K562 (cell line): ENCODE data around the gene MASP1. TPM values are rescaled to one million over a fixed set of nuclear protein-coding genes. Genes with fewer than 3 reads are reported as not detected.

Experiments
- ATAC-seq: fragments of 200-7000 bp; cut with Tn5 transposase; 3 replicates; pipeline ENCODE4 v1.9.1; 2020; ENCODE audit warnings: moderate library complexity
- BruUV-seq: library from RNA; stranded (reverse); fragments of 400-500 nt; replicated peaks from 2 replicates; lab custom pipeline; 2021; lab: Mats Ljungman, UMichigan
- CTCF ChIA-PET: fragments of 300-600 bp; formaldehyde crosslinking; extraction: SDS; loops from one replicate; lab custom pipeline; 2021; ENCODE audit warnings: low intra/inter-chr PET ratio; lab: Yijun Ruan, JAX
- POLR2A ChIA-PET: fragments of 300-600, 350-650 bp; sonication (Branson Sonifier 250); formaldehyde crosslinking; extraction: SDS; loops from one replicate; lab custom pipeline; 2021; ENCODE audit warnings: antibody characterized with exemption, inconsistent platforms; lab: Yijun Ruan, JAX
- DNase-seq, 4 experiments: peaks; one replicate each; pipeline versions ENCODE4 v3.0.0 to v3.0.0-alpha.2; 2011 to 2018; ENCODE audit warnings: low spot score in 3 of 4, mixed read lengths in 3 of 4; ENCODE audit errors: extremely low read depth in 1 of 4
- FAIRE-seq: peaks from 2 replicates; lab custom pipeline; 2011; peaks lifted over from hg19 to GRCh38; lab: Jason Lieb, UNC
- H2AFZ ChIP-seq: 2 replicates; pipeline ENCODE4 v1.6.0; 2011; ENCODE audit warnings: low read depth, low read length, control low read depth, inconsistent platforms
- H3K27ac ChIP-seq: fragments of 200-600 bp; 3 replicates; pipeline ENCODE4 v1.8.0; 2011; ENCODE audit warnings: low read depth, mild to moderate bottlenecking, control low read depth, inconsistent platforms, low read length, moderate library complexity, mixed read lengths; ENCODE audit errors: extremely low read depth
- H3K27me3 ChIP-seq, 2 experiments: fragments of 300-600 bp in 1 of 2; 2 replicates in 1 of 2; 3 replicates in 1 of 2; pipeline versions ENCODE4 v1.6.0 to v1.8.0; 2011; ENCODE audit warnings: inconsistent platforms in 2 of 2, low read length in 2 of 2, mild to moderate bottlenecking in 1 of 2, mixed read lengths in 1 of 2, moderate library complexity in 1 of 2; ENCODE audit not compliant: control insufficient read depth in 2 of 2, insufficient read depth in 2 of 2
- H3K36me3 ChIP-seq: fragments of 300-600 bp; 3 replicates; pipeline ENCODE4 v1.8.0; 2011; ENCODE audit warnings: mild to moderate bottlenecking, low read length, inconsistent platforms; ENCODE audit not compliant: control insufficient read depth, insufficient read depth
- H3K4me1 ChIP-seq, 2 experiments: fragments of 200-600 bp in 1 of 2; replicated peaks in 1 of 2; 2 replicates in 1 of 2; 3 replicates in 1 of 2; pipeline versions ENCODE4 v1.5.1 to v1.8.0; 2011; ENCODE audit warnings: inconsistent platforms in 2 of 2, low read length in 2 of 2, mild to moderate bottlenecking in 1 of 2, mixed read lengths in 1 of 2, moderate library complexity in 1 of 2; ENCODE audit not compliant: control insufficient read depth in 2 of 2, insufficient read depth in 2 of 2
- H3K4me2 ChIP-seq: 2 replicates; pipeline ENCODE4 v1.6.1; 2011; ENCODE audit warnings: low read length, control low read depth, inconsistent platforms, mixed read lengths; ENCODE audit not compliant: insufficient read depth
- H3K4me3 ChIP-seq: fragments of 200-600 bp; sonication (generic), shearing (Covaris generic); 2 replicates; pipeline ENCODE4 v1.5.1; 2016; ENCODE audit warnings: control low read depth, inconsistent platforms
- H3K79me2 ChIP-seq: fragments of 200-600 bp; 3 replicates; pipeline ENCODE4 v1.8.0; 2011; ENCODE audit warnings: low read length, inconsistent platforms; ENCODE audit not compliant: control insufficient read depth, insufficient read depth
- H3K9ac ChIP-seq, 2 experiments: 2 replicates each; pipeline versions ENCODE4 v1.6.0 to v1.6.1; 2011; ENCODE audit warnings: low read depth in 2 of 2, low read length in 2 of 2, control low read depth in 1 of 2, inconsistent platforms in 1 of 2, mild to moderate bottlenecking in 1 of 2, mixed read lengths in 1 of 2; ENCODE audit not compliant: insufficient read depth in 1 of 2
- H3K9me1 ChIP-seq: one replicate; pipeline ENCODE4 v1.6.0; 2011; ENCODE audit warnings: inconsistent platforms, mild to moderate bottlenecking, low read length, moderate library complexity; ENCODE audit not compliant: control insufficient read depth, insufficient read depth
- H3K9me3 ChIP-seq: replicated peaks from 2 replicates; pipeline ENCODE4 v1.5.1; 2011; ENCODE audit warnings: low read depth, low read length, inconsistent platforms; ENCODE audit not compliant: control insufficient read depth, insufficient read depth
- H4K20me1 ChIP-seq: replicated peaks from 2 replicates; pipeline ENCODE4 v1.6.1; 2011; ENCODE audit warnings: low read length, inconsistent platforms, mixed read lengths; ENCODE audit not compliant: control insufficient read depth, insufficient read depth
- DNMT1 ChIP-seq: fragments of 450-650 bp; IDR thresholded peaks from 2 replicates; pipeline ENCODE4 v1.6.1; 2016; ENCODE audit warnings: antibody characterized with exemption, mild to moderate bottlenecking
- GATA2 ChIP-seq: sonication (generic); formaldehyde crosslinking; IDR thresholded peaks from 2 replicates; pipeline ENCODE4 v1.4.0; 2020; ENCODE audit warnings: mild to moderate bottlenecking, missing genetic modification reagents
- HDAC8 ChIP-seq: fragments of 450-650 bp; IDR thresholded peaks from 2 replicates; pipeline ENCODE4 v1.6.1; 2016; ENCODE audit warnings: mild to moderate bottlenecking, missing genetic modification characterization, moderate library complexity, missing compliant biosample characterization
- MIER1 ChIP-seq: fragments of 450-650 bp; IDR thresholded peaks from 2 replicates; pipeline ENCODE4 v1.6.1; 2016; ENCODE audit warnings: antibody characterized with exemption, mild to moderate bottlenecking, low read depth
- NCOA2 ChIP-seq, 2 experiments: fragments of 450-650 bp; IDR thresholded peaks; 2 replicates each; pipeline ENCODE4 v1.6.1; 2018; ENCODE audit warnings: mild to moderate bottlenecking in 2 of 2, moderate library complexity in 1 of 2; ENCODE audit not compliant: partially characterized antibody in 2 of 2
- PCBP2 ChIP-seq: fragments of 200-400 bp; formaldehyde crosslinking; IDR thresholded peaks from 2 replicates; pipeline ENCODE4 v1.6.1; 2018; ENCODE audit warnings: low read length, low read depth, mild to moderate bottlenecking, moderate library complexity; ENCODE audit not compliant: poor library complexity, severe bottlenecking
- RB1 ChIP-seq: fragments of 450-650 bp; IDR thresholded peaks from 2 replicates; pipeline ENCODE4 v1.6.1; 2017; ENCODE audit warnings: low read depth, mild to moderate bottlenecking
- SETDB1 ChIP-seq: IDR thresholded peaks from one replicate; pipeline ENCODE4 v1.6.1; 2012; ENCODE audit warnings: low read length, control low read depth, inconsistent platforms
- SPI1 ChIP-seq: IDR thresholded peaks from 2 replicates; pipeline ENCODE4 v1.6.1; 2011; ENCODE audit warnings: low read depth, low read length, control low read depth, borderline replicate concordance
- ZNF384 ChIP-seq: IDR thresholded peaks from 2 replicates; pipeline ENCODE4 v1.6.1; 2012; ENCODE audit warnings: low read depth, low read length, improper control_type of control experiment
- in situ Hi-C: fragments of 300-500 bp; cut with MboI; formaldehyde crosslinking; loops from 4 replicates; pipeline ENCODE4 v1.15.0; 2018; ENCODE audit warnings: inconsistent platforms, mixed read lengths
- intact Hi-C: fragments of 100-400 bp; cut with micrococcal nuclease; formaldehyde crosslinking; loops from 2 replicates; pipeline ENCODE4 v1.14.2; 2022
- polyA plus RNA-seq, 8 experiments: library from polyadenylated mRNA; depleted of rRNA in 4 of 8; stranded (reverse) in 5 of 8; unstranded in 3 of 8; fragments of >200 nt; fragmentation: Nextera tagmentation in 2 of 8; fragmentation: Illumina TruSeq in 1 of 8; extraction: Ambion mirVana in 2 of 8; extraction: Trizol in 1 of 8; gene quantifications; 2 replicates each; pipeline versions ENCODE4 v1.2.1 to v1.2.3, GENCODE V29; 2011 to 2014; ENCODE audit warnings: inconsistent platforms in 1 of 8, missing spikeins in 1 of 8
- total RNA-seq, 7 experiments: library from RNA; depleted of rRNA in 6 of 7; stranded (reverse); fragments of >200 nt in 6 of 7; fragmentation: Illumina TruSeq in 2 of 7; extraction: Trizol in 2 of 7; gene quantifications; 2 replicates each; pipeline versions ENCODE4 v1.2.1 to v1.2.3, GENCODE V29; 2011 to 2021; ENCODE audit warnings: low replicate concordance in 1 of 7
- TF ChIP-seq, protein P1 (sequence below): fragments of 450-650 bp; formaldehyde crosslinking; IDR thresholded peaks from 2 replicates; pipeline ENCODE4 v1.4.0; 2022; ENCODE audit warnings: mild to moderate bottlenecking, moderate library complexity
- TF ChIP-seq, protein P2 (sequence below): fragments of 450-650 bp; formaldehyde crosslinking; IDR thresholded peaks from 2 replicates; pipeline ENCODE4 v1.4.0; 2020; ENCODE audit warnings: mild to moderate bottlenecking
- TF ChIP-seq, protein P3 (sequence below): fragments of 250-450 bp; sonication (Bioruptor Pico); IDR thresholded peaks from 2 replicates; pipeline ENCODE4 v1.4.0; 2020; ENCODE audit warnings: mild to moderate bottlenecking, moderate library complexity, borderline replicate concordance

MASP1 gene
- total and polyA plus RNA-seq, 9 of the 15 experiments (the other 6 are each of a cell fraction or from before 2014, with no cell fraction given) = 0.03 to 0.24 (median 0.20) TPM; not detected in 3

DNA sequence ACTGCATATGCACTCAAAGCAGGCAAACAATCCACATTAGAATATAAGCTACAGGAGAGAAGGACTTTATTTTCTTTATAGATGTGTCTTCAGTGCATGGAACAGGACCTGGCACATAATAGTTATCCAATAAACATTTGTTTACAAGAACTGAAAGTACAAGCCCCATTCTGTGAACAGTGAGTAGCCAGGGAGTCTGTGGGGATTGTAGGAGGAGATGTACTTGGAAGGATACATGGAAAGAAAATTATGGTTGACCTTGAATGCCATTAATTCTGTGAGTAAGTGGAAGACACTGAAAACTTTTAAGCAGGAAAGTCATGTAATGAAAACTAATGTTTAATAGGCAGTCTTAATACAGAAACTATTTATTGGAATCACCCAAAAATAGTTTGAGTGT, 28.3 kb downstream of the MASP1 start:
- intact Hi-C loops = no loop called here
- peaks cover 0 to 9% of the 10 kb centered on the region in 2 experiments; a peak in 1 of 5 replicates for H3K27me3 ChIP-seq
- no peak overlapping the region for H2AFZ ChIP-seq
- no peaks in the 10 kb centered on the region for H3K9me1 ChIP-seq
- no peak overlapping the region for H3K4me3 ChIP-seq
- FAIRE-seq = no peak
- POLR2A ChIA-PET = no interaction called here
- H3K36me3 ChIP-seq = no peaks in the 10 kb centered on the region
- H3K4me1 ChIP-seq = no peaks in the 10 kb centered on the region; a peak in 1 of 5 replicates
- H3K4me2 ChIP-seq = no peak overlapping the region
- TF ChIP-seq ZNF384 = no peak
- no peak for TF ChIP-seq SPI1
- no peak for TF ChIP-seq GATA2
- TF ChIP-seq, protein P1, sequence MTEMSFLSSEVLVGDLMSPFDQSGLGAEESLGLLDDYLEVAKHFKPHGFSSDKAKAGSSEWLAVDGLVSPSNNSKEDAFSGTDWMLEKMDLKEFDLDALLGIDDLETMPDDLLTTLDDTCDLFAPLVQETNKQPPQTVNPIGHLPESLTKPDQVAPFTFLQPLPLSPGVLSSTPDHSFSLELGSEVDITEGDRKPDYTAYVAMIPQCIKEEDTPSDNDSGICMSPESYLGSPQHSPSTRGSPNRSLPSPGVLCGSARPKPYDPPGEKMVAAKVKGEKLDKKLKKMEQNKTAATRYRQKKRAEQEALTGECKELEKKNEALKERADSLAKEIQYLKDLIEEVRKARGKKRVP = no peak
- TF ChIP-seq MIER1 = no peak
- no peak for TF ChIP-seq DNMT1
- no peak for TF ChIP-seq RB1
- no peak for TF ChIP-seq PCBP2
- TF ChIP-seq, protein P2, sequence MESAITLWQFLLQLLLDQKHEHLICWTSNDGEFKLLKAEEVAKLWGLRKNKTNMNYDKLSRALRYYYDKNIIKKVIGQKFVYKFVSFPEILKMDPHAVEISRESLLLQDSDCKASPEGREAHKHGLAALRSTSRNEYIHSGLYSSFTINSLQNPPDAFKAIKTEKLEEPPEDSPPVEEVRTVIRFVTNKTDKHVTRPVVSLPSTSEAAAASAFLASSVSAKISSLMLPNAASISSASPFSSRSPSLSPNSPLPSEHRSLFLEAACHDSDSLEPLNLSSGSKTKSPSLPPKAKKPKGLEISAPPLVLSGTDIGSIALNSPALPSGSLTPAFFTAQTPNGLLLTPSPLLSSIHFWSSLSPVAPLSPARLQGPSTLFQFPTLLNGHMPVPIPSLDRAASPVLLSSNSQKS (CRISPR knock-in tag) = no peak
- TF ChIP-seq NCOA2 (IDR thresholded peaks at IDR 0.05; ENCODE audit: partially characterized antibody in 2 of 2) = no peak
- TF ChIP-seq SETDB1 = no peak
- TF ChIP-seq, protein P3, sequence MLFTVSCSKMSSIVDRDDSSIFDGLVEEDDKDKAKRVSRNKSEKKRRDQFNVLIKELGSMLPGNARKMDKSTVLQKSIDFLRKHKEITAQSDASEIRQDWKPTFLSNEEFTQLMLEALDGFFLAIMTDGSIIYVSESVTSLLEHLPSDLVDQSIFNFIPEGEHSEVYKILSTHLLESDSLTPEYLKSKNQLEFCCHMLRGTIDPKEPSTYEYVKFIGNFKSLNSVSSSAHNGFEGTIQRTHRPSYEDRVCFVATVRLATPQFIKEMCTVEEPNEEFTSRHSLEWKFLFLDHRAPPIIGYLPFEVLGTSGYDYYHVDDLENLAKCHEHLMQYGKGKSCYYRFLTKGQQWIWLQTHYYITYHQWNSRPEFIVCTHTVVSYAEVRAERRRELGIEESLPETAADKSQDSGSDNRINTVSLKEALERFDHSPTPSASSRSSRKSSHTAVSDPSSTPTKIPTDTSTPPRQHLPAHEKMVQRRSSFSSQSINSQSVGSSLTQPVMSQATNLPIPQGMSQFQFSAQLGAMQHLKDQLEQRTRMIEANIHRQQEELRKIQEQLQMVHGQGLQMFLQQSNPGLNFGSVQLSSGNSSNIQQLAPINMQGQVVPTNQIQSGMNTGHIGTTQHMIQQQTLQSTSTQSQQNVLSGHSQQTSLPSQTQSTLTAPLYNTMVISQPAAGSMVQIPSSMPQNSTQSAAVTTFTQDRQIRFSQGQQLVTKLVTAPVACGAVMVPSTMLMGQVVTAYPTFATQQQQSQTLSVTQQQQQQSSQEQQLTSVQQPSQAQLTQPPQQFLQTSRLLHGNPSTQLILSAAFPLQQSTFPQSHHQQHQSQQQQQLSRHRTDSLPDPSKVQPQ (CRISPR knock-in tag) = no peak
- TF ChIP-seq HDAC8 (tag) = no peak
- no peak for DNase-seq
- no TSS peak for BruUV-seq
- H3K9me3 ChIP-seq = no peaks in the 10 kb centered on the region
- H3K79me2 ChIP-seq = no peaks in the 10 kb centered on the region
- in situ Hi-C loops = no loop called here
- H3K27ac ChIP-seq = no peak overlapping the region
- no peak for ATAC-seq
- H4K20me1 ChIP-seq = no peaks in the 10 kb centered on the region
- CTCF ChIA-PET = no interaction called here
- H3K9ac ChIP-seq = no peak overlapping the region
